OCI-LY1 (cell line): Measurements from ENCODE around the gene CDC42EP4.

Source experiments
- H2AFZ ChIP-seq: fragments of 200-600 bp; sonication (generic), shearing (Covaris generic); 2 replicates; pipeline ENCODE4 v1.6.0; 2014; ENCODE audit warnings: antibody characterized with exemption, mild to moderate bottlenecking, low read length
- H3F3A ChIP-seq: fragments of 200-600 bp; sonication (generic), shearing (Covaris generic); 2 replicates; pipeline ENCODE4 v1.6.0; 2014; ENCODE audit warnings: mild to moderate bottlenecking, antibody characterized with exemption, low read length, moderate library complexity; ENCODE audit not compliant: insufficient read depth
- H3K27ac ChIP-seq: fragments of 200-600 bp; sonication (generic); 2 replicates; pipeline ENCODE4 v1.5.1; 2014; ENCODE audit warnings: low read length, mixed run types, mild to moderate bottlenecking, low read depth; ENCODE audit not compliant: poor library complexity, severe bottlenecking
- H3K27me3 ChIP-seq: fragments of 200-600 bp; sonication (generic); 2 replicates; pipeline ENCODE4 v1.6.0; 2014; ENCODE audit warnings: antibody characterized with exemption, mild to moderate bottlenecking, low read length, moderate library complexity; ENCODE audit not compliant: insufficient read depth
- H3K36me3 ChIP-seq: fragments of 200-600 bp; sonication (generic); 2 replicates; pipeline ENCODE4 v1.6.1; 2014; ENCODE audit warnings: mild to moderate bottlenecking, antibody characterized with exemption, low read length, moderate library complexity, mixed read lengths; ENCODE audit not compliant: insufficient read depth
- H3K4me1 ChIP-seq: fragments of 200-600 bp; sonication (generic); 2 replicates; pipeline ENCODE4 v1.5.1; 2014; ENCODE audit warnings: mild to moderate bottlenecking, low read length, moderate library complexity; ENCODE audit not compliant: insufficient read depth, severe bottlenecking
- H3K4me2 ChIP-seq: fragments of 200-600 bp; sonication (generic), shearing (Covaris generic); 2 replicates; pipeline ENCODE4 v1.6.1; 2014; ENCODE audit warnings: low read length
- H3K4me3 ChIP-seq: fragments of 200-600 bp; sonication (generic); 2 replicates; pipeline ENCODE4 v1.5.1; 2014; ENCODE audit warnings: low read length, low read depth, mild to moderate bottlenecking, mixed read lengths; ENCODE audit not compliant: poor library complexity, severe bottlenecking
- H3K79me2 ChIP-seq: fragments of 200-600 bp; shearing (Covaris generic); 2 replicates; pipeline ENCODE4 v1.6.1; 2016; ENCODE audit warnings: mixed run types, low read length, mixed read lengths; ENCODE audit not compliant: insufficient read depth
- H3K9ac ChIP-seq: fragments of 200-600 bp; sonication (generic), shearing (Covaris generic); 2 replicates; pipeline ENCODE4 v1.6.1; 2014; ENCODE audit warnings: mild to moderate bottlenecking, low read length, mixed read lengths
- H3K9me2 ChIP-seq: fragments of 200-600 bp; sonication (generic), shearing (Covaris generic); 2 replicates; pipeline ENCODE4 v1.6.1; 2014; ENCODE audit warnings: low read depth, mild to moderate bottlenecking, low read length, mixed read lengths
- H3K9me3 ChIP-seq: fragments of 200-600 bp; shearing (Covaris generic); 2 replicates; pipeline ENCODE4 v1.6.1; 2014; ENCODE audit warnings: low read length, mixed read lengths
- H4K20me1 ChIP-seq: fragments of 200-600 bp; sonication (generic), shearing (Covaris generic); 2 replicates; pipeline ENCODE4 v1.6.0; 2016; ENCODE audit warnings: mild to moderate bottlenecking, low read length; ENCODE audit not compliant: insufficient read depth
- EZH2 ChIP-seq: fragments of 200-600 bp; sonication (generic), shearing (Covaris generic); IDR thresholded peaks from 2 replicates; pipeline ENCODE4 v1.8.0; 2017; ENCODE audit warnings: borderline replicate concordance, mixed run types, mild to moderate bottlenecking, antibody characterized with exemption, low read length, moderate library complexity, mixed read lengths
- TF ChIP-seq, protein P1 (sequence below): fragments of 200-600 bp; sonication (generic), shearing (Covaris generic); IDR thresholded peaks from 2 replicates; pipeline ENCODE4 v1.5.1; 2017; ENCODE audit warnings: mild to moderate bottlenecking, antibody characterized with exemption, low read length, moderate library complexity, mixed read lengths

Gene CDC42EP4

DNA sequence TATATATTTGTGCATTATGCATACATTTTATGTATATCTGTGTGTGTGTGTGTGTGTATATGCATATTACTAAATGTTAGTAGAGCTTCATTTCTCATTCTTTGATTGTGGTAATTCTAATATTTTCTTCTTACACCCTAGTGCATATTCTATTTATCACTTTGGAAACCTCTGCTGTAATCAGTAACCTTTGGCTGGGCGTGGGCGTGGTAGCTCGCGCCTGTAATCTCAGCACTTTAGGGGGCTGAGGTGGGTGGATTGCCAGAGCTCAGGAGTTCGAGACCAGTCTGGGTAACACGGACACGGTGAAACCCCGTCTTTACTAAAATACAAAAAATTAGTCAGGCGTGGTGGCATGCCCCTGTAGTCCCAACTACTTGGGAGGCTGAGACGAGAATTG, 77.1 kb downstream of the CDC42EP4 start:
- Histone ChIP-seq H3K4me2 (no peak overlapping the region), H3K4me1 (peaks cover 47% of the 10 kb centered on the region)

More for the DNA sequence above, 77.1 kb downstream of the CDC42EP4 start:
- Histone ChIP-seq H3K9me2 (no peaks in the 10 kb centered on the region), H3K9me3 (no peaks in the 10 kb centered on the region), H3F3A (no peaks in the 10 kb centered on the region), H3K27ac (no peak overlapping the region), H3K79me2 (peaks cover 28% of the 10 kb centered on the region), H3K27me3 (no peaks in the 10 kb centered on the region), H4K20me1 (no peaks in the 10 kb centered on the region), H2AFZ (no peak overlapping the region), H3K9ac (no peak overlapping the region), H3K4me3 (no peak overlapping the region), H3K36me3 (peaks cover 52% of the 10 kb centered on the region)
- TF ChIP-seq, protein P1, sequence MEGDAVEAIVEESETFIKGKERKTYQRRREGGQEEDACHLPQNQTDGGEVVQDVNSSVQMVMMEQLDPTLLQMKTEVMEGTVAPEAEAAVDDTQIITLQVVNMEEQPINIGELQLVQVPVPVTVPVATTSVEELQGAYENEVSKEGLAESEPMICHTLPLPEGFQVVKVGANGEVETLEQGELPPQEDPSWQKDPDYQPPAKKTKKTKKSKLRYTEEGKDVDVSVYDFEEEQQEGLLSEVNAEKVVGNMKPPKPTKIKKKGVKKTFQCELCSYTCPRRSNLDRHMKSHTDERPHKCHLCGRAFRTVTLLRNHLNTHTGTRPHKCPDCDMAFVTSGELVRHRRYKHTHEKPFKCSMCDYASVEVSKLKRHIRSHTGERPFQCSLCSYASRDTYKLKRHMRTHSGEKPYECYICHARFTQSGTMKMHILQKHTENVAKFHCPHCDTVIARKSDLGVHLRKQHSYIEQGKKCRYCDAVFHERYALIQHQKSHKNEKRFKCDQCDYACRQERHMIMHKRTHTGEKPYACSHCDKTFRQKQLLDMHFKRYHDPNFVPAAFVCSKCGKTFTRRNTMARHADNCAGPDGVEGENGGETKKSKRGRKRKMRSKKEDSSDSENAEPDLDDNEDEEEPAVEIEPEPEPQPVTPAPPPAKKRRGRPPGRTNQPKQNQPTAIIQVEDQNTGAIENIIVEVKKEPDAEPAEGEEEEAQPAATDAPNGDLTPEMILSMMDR: no peak
- TF ChIP-seq EZH2: no peak
